Omental fat pad (tissue), 4 donors: ENCODE data around the gene DPH2. TPM values are rescaled to one million over a fixed set of nuclear protein-coding genes. Genes with fewer than 3 reads are reported as not detected.

Source experiments
- ATAC-seq: fragments of 150-250 bp; one replicate; pipeline ENCODE4 v1.9.1; 2016; ENCODE audit warnings: mild to moderate bottlenecking, moderate library complexity; ENCODE audit not compliant: low FRiP score
- DNase-seq: peaks from one replicate; pipeline ENCODE4 v3.0.0-alpha.2; 2019; ENCODE audit warnings: low spot score
- total RNA-seq, 4 donors: library from RNA; depleted of rRNA; stranded (reverse); fragments of >200 nt; gene quantifications; one replicate each; pipeline ENCODE4 v1.1.0, GENCODE V29; 2016
- TF ChIP-seq, protein P1 (sequence below), 3 donors: fragments of 450-650 bp; IDR thresholded peaks; one replicate each; pipeline ENCODE4 v1.5.1; 2016 to 2017; ENCODE audit warnings: antibody characterized with exemption in 3 of 3, mild to moderate bottlenecking in 3 of 3, moderate library complexity in 2 of 3

Gene DPH2
- total RNA-seq, 4 donors from 2014 or later, result 18.1 to 67.5 (median 23.1) TPM

GRCh38 chr1:43982241-43982640, 12.4 kb downstream of the DPH2 start:
- ATAC-seq (no peak), DNase-seq (no peak)
- TF ChIP-seq, protein P1, sequence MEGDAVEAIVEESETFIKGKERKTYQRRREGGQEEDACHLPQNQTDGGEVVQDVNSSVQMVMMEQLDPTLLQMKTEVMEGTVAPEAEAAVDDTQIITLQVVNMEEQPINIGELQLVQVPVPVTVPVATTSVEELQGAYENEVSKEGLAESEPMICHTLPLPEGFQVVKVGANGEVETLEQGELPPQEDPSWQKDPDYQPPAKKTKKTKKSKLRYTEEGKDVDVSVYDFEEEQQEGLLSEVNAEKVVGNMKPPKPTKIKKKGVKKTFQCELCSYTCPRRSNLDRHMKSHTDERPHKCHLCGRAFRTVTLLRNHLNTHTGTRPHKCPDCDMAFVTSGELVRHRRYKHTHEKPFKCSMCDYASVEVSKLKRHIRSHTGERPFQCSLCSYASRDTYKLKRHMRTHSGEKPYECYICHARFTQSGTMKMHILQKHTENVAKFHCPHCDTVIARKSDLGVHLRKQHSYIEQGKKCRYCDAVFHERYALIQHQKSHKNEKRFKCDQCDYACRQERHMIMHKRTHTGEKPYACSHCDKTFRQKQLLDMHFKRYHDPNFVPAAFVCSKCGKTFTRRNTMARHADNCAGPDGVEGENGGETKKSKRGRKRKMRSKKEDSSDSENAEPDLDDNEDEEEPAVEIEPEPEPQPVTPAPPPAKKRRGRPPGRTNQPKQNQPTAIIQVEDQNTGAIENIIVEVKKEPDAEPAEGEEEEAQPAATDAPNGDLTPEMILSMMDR (IDR thresholded peaks at IDR 0.05), result no peak

- TF ChIP-seq, protein P1 (IDR thresholded peaks at IDR 0.05), result no peak
- no peak for ATAC-seq
- no peak for DNase-seq
Measured at GRCh38 chr1:43982808-43983207, 13.0 kb downstream of the DPH2 start.

DNA sequence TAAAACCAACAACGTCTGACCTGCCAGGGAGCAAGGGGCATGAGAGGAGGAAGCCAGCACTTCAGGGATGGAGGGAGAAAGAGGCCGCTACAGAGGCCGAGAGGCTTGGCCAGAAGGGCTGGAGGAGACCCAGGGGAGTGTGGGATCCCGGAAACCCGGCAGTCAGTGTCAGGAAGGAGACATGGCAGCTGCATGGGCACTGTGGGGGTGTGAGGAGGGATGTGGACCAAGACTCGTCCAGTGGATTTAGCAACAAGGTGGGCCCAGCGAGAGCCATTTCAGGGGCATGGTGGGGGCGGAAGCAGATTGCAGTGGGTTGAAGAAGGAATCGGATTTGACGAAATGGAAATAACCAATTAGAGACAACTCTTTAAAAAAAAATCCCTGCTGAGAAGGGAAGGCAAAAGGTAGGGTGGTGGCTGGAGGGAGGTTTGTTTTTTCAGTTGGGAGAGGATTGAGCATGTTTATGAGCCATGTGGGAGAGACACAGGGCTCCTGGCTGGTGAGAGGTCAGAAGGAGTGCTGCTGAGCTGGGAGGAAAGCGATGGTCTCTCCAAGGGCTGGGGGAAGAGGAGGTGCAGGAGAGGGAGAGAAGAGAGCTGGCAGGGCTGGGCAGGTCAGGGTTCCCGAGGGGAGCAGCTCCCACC, 13.6 kb downstream of the DPH2 start:
- DNase-seq, result no peak
- no peak for ATAC-seq
- TF ChIP-seq, protein P1 (IDR thresholded peaks at IDR 0.05), result no peak

DNA sequence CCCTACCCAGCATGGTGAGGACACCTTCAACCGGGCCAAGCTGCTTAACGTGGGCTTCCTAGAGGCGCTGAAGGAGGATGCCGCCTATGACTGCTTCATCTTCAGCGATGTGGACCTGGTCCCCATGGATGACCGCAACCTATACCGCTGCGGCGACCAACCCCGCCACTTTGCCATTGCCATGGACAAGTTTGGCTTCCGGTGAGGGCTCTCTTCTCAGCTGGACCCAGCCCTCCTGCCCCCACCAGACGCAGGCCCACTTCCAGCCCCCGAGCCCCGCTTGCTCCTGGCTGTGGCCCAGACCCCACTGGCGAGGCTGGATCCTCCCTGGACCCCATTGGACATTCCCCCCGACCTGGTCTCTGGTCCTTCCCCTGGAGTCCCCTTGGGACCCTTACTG, 15.0 kb downstream of the DPH2 start:
- no peak for ATAC-seq
- DNase-seq, result no peak

DNA sequence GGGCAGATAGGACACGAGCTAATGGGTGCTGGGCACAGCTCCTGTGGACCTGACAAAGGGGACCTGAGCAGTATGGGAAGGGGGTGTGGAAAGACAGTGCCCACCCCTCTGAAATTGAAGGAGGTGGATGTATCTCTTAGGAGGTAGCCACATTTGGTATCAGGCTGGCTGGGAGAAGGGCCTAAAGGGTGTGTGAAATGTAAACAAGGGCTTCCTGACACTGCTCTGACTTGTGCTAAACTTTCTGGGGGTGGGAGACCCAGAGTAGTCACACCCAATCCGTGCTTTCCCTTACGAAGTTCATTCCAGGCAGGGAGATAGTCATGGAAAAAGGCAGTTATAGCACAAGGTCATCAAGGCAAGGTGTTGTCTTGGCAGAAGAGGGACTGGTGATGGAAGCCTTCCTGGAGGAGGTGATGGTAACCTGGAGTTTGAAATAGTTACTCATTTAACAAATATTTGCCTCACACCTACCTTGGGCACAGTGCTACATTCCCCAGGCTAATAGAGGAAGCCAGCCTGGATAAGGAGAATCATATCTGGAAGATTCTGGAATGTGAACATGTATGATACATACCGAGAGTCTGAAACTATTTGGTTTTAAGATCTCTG, 16.3 kb downstream of the DPH2 start:
- ATAC-seq, result no peak
- DNase-seq, result no peak
- TF ChIP-seq, protein P1 (IDR thresholded peaks at IDR 0.05), result no peak

More for the DNA sequence above, 15.0 kb downstream of the DPH2 start:
- TF ChIP-seq, protein P1 (IDR thresholded peaks at IDR 0.05), result no peak

DNA sequence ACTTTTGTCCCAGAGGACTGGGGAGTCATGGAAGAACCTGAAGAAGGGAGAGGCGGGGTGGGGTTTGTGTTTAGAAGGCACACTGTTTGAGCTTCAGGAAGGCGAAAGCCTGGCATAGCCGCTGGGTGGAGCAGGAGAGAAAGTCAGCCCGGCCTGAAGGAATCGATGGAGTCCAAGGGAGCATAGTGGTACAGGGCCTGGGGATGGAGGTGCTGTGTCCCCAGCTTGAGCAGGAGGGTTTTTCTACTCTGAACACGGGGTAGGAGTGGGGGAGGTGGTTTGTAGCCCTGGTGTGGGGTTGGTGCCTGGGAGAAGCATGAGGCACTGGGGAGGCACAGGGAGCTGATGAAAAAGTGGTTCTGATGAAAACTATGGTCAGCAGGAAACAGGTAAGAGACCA, 16.9 kb downstream of the DPH2 start:
- DNase-seq (no peak), ATAC-seq (no peak)
- TF ChIP-seq, protein P1 (IDR thresholded peaks at IDR 0.05), result no peak
